IMR-90 (cell line): Measurements from ENCODE around the gene DCC. TPM values are rescaled to one million over a fixed set of nuclear protein-coding genes. Genes with fewer than 3 reads are reported as not detected.

Experiments
- ATAC-seq: fragments of 200-7000 bp; cut with Tn5 transposase; 2 replicates; pipeline ENCODE4 v1.9.1; 2020; ENCODE audit warnings: low read depth, mild to moderate bottlenecking, moderate library complexity
- BruUV-seq: library from RNA; stranded (reverse); fragments of 400-500 nt; replicated peaks from 2 replicates; lab custom pipeline; 2021; lab: Mats Ljungman, UMichigan
- CTCF ChIA-PET: fragments of 300-600 bp; formaldehyde crosslinking; extraction: SDS; loops from one replicate; lab custom pipeline; 2021; ENCODE audit warnings: antibody characterized with exemption; lab: Yijun Ruan, JAX
- POLR2A ChIA-PET: fragments of 300-600 bp; sonication (Branson Sonifier 250); formaldehyde crosslinking; loops from one replicate; lab custom pipeline; 2022; ENCODE audit warnings: antibody characterized with exemption; ENCODE audit not compliant: unreplicated experiment; lab: Charles Lee
- DNase-seq: peaks from one replicate; pipeline ENCODE4 v3.0.0; 2013
- H2AFZ ChIP-seq: replicated peaks from 2 replicates; pipeline ENCODE3; 2013; ENCODE audit warnings: low read length, mild to moderate bottlenecking; ENCODE audit not compliant: poor library complexity
- H2AK5ac ChIP-seq: 2 replicates; pipeline ENCODE4 v1.6.1; 2013; ENCODE audit warnings: low read depth, low read length, inconsistent platforms
- H2AK9ac ChIP-seq: replicated peaks from 2 replicates; pipeline ENCODE3; 2013; ENCODE audit warnings: mild to moderate bottlenecking, low read depth, low read length, moderate library complexity; ENCODE audit not compliant: poor library complexity
- H2BK120ac ChIP-seq: 2 replicates; pipeline ENCODE4 v1.6.1; 2013; ENCODE audit warnings: low read depth, low read length, inconsistent platforms
- H2BK15ac ChIP-seq: 3 replicates; pipeline ENCODE4 v1.6.1; 2013; ENCODE audit warnings: low read depth, low read length, inconsistent platforms
- H2BK20ac ChIP-seq: 2 replicates; pipeline ENCODE4 v1.6.1; 2013; ENCODE audit warnings: low read depth, mild to moderate bottlenecking, inconsistent platforms, low read length, moderate library complexity
- H2BK5ac ChIP-seq: 2 replicates; pipeline ENCODE4 v1.6.1; 2013; ENCODE audit warnings: mild to moderate bottlenecking, low read depth, low read length, inconsistent platforms; ENCODE audit not compliant: poor library complexity, severe bottlenecking
- H3K14ac ChIP-seq: replicated peaks from 2 replicates; pipeline ENCODE4 v1.6.1; 2013; ENCODE audit warnings: low read depth, low read length, inconsistent platforms
- H3K18ac ChIP-seq: 2 replicates; pipeline ENCODE4 v1.6.1; 2013; ENCODE audit warnings: low read depth, low read length, control low read depth
- H3K23ac ChIP-seq: 2 replicates; pipeline ENCODE4 v1.6.1; 2013; ENCODE audit warnings: low read depth, low read length, inconsistent platforms
- H3K27ac ChIP-seq: 2 replicates; pipeline ENCODE4 v1.5.1; 2013; ENCODE audit warnings: mild to moderate bottlenecking, control low read depth, low read length; ENCODE audit not compliant: insufficient read depth
- H3K27me3 ChIP-seq: 2 replicates; pipeline ENCODE4 v1.6.1; 2013; ENCODE audit warnings: low read length; ENCODE audit not compliant: control insufficient read depth, insufficient read depth
- H3K36me3 ChIP-seq: 2 replicates; pipeline ENCODE4 v1.6.1; 2013; ENCODE audit warnings: low read length, mixed read lengths; ENCODE audit not compliant: control insufficient read depth, insufficient read depth
- H3K4ac ChIP-seq: 2 replicates; pipeline ENCODE4 v1.6.1; 2013; ENCODE audit warnings: low read depth, low read length, inconsistent platforms
- H3K4me1 ChIP-seq: 2 replicates; pipeline ENCODE4 v1.6.1; 2013; ENCODE audit warnings: low read length, mixed read lengths; ENCODE audit not compliant: control insufficient read depth, insufficient read depth
- H3K4me2 ChIP-seq: 2 replicates; pipeline ENCODE4 v1.6.1; 2013; ENCODE audit warnings: low read depth, mild to moderate bottlenecking, control low read depth, low read length, moderate library complexity
- H3K4me3 ChIP-seq: 2 replicates; pipeline ENCODE4 v1.5.1; 2013; ENCODE audit warnings: low read depth, mild to moderate bottlenecking, control low read depth, low read length, moderate library complexity; ENCODE audit not compliant: insufficient read depth
- H3K56ac ChIP-seq: 2 replicates; pipeline ENCODE4 v1.6.1; 2013; ENCODE audit warnings: low read length, inconsistent platforms; ENCODE audit not compliant: insufficient read depth; ENCODE audit errors: extremely low read depth
- H3K79me1 ChIP-seq, 2 experiments: 2 replicates each; pipeline ENCODE4 v1.6.1; 2013; ENCODE audit warnings: low read length in 2 of 2, inconsistent platforms in 1 of 2, low read depth in 1 of 2
- H3K9ac ChIP-seq: 2 replicates; pipeline ENCODE4 v1.6.1; 2013; ENCODE audit warnings: low read depth, low read length, control low read depth
- H3K9me1 ChIP-seq: 2 replicates; pipeline ENCODE4 v1.6.1; 2013; ENCODE audit warnings: low read length, inconsistent platforms; ENCODE audit not compliant: insufficient read depth
- H3K9me3 ChIP-seq: 2 replicates; pipeline ENCODE4 v1.6.1; 2013; ENCODE audit warnings: low read length; ENCODE audit not compliant: control insufficient read depth, insufficient read depth
- H4K20me1 ChIP-seq: 2 replicates; pipeline ENCODE4 v1.6.1; 2013; ENCODE audit warnings: low read length, inconsistent platforms; ENCODE audit not compliant: insufficient read depth
- H4K5ac ChIP-seq: 2 replicates; pipeline ENCODE4 v1.6.1; 2013; ENCODE audit warnings: mild to moderate bottlenecking, low read depth, low read length, control low read depth
- H4K8ac ChIP-seq, 2 experiments: 2 replicates each; pipeline ENCODE4 v1.6.1; 2013; ENCODE audit warnings: low read depth in 2 of 2, low read length in 2 of 2, control low read depth in 1 of 2, inconsistent platforms in 1 of 2
- H4K91ac ChIP-seq: 2 replicates; pipeline ENCODE4 v1.6.1; 2013; ENCODE audit warnings: low read depth, low read length, inconsistent platforms; ENCODE audit not compliant: insufficient read depth
- BHLHE40 ChIP-seq: fragments of 150-350 bp; IDR thresholded peaks from 2 replicates; pipeline ENCODE4 v1.6.1; 2016; ENCODE audit warnings: mild to moderate bottlenecking, low read depth, low read length
- CEBPB ChIP-seq: IDR thresholded peaks from 2 replicates; pipeline ENCODE4 v1.6.1; 2012; ENCODE audit warnings: low read depth, low read length, improper control_type of control experiment
- CHD1 ChIP-seq: IDR thresholded peaks from 2 replicates; pipeline ENCODE4 v1.6.1; 2012; ENCODE audit warnings: low read depth, low read length, improper control_type of control experiment
- CTCF ChIP-seq: conservative IDR thresholded peaks from 2 replicates; pipeline ENCODE4 v1.5.1; 2012; ENCODE audit warnings: mild to moderate bottlenecking, low read depth, low read length, improper control_type of control experiment
- FOS ChIP-seq: fragments of 150-350 bp; IDR thresholded peaks from 2 replicates; pipeline ENCODE4 v1.6.1; 2016; ENCODE audit warnings: low read depth, low read length
- MAFK ChIP-seq: IDR thresholded peaks from 2 replicates; pipeline ENCODE4 v1.6.1; 2012; ENCODE audit warnings: low read depth, low read length, improper control_type of control experiment
- MAZ ChIP-seq: IDR thresholded peaks from 2 replicates; pipeline ENCODE4 v1.6.1; 2012; ENCODE audit warnings: low read depth, mild to moderate bottlenecking, low read length, improper control_type of control experiment, moderate library complexity, borderline replicate concordance
- MXI1 ChIP-seq: IDR thresholded peaks from 2 replicates; pipeline ENCODE4 v1.6.1; 2012; ENCODE audit warnings: low read depth, mild to moderate bottlenecking, low read length, moderate library complexity, borderline replicate concordance
- NFE2L2 ChIP-seq: fragments of 150-350 bp; IDR thresholded peaks from 2 replicates; pipeline ENCODE4 v1.6.1; 2016; ENCODE audit warnings: low read depth, mild to moderate bottlenecking, low read length
- POLR2A ChIP-seq: IDR thresholded peaks from 2 replicates; pipeline ENCODE4 v1.6.1; 2012; ENCODE audit warnings: mild to moderate bottlenecking, low read depth, low read length
- RAD21 ChIP-seq: IDR thresholded peaks from 2 replicates; pipeline ENCODE4 v1.6.1; 2012; ENCODE audit warnings: low read length, improper control_type of control experiment
- RCOR1 ChIP-seq: IDR thresholded peaks from 2 replicates; pipeline ENCODE4 v1.6.1; 2012; ENCODE audit warnings: mild to moderate bottlenecking, low read length, improper control_type of control experiment; ENCODE audit not compliant: insufficient replicate concordance
- RFX5 ChIP-seq: IDR thresholded peaks from 2 replicates; pipeline ENCODE4 v1.8.0; 2012; ENCODE audit warnings: low read depth, mild to moderate bottlenecking, low read length, moderate library complexity
- SMC3 ChIP-seq: fragments of 150-350 bp; IDR thresholded peaks from 2 replicates; pipeline ENCODE4 v1.6.1; 2016; ENCODE audit warnings: low read depth, mild to moderate bottlenecking, antibody characterized with exemption, low read length, moderate library complexity
- USF2 ChIP-seq: fragments of 150-350 bp; IDR thresholded peaks from 2 replicates; pipeline ENCODE4 v1.6.1; 2017; ENCODE audit warnings: mild to moderate bottlenecking, antibody characterized with exemption, low read length, low read depth
- dilution Hi-C: fragments of 300-500 bp; cut with HindIII; formaldehyde crosslinking; loops from one replicate; pipeline ENCODE4 v1.14.3; 2018; ENCODE audit warnings: low sequenced_read_pairs; ENCODE audit not compliant: unreplicated experiment
- in situ Hi-C: fragments of 300-500 bp; cut with MboI; formaldehyde crosslinking; loops from 3 replicates; pipeline ENCODE4 v1.14.3; 2019; ENCODE audit warnings: low sequenced_read_pairs, inconsistent platforms, mixed read lengths
- intact Hi-C: fragments of 100-400 bp; cut with micrococcal nuclease; formaldehyde crosslinking; loops from 2 replicates; pipeline ENCODE4 v1.10.0; 2022
- polyA plus RNA-seq, 3 experiments: library from polyadenylated mRNA; depleted of rRNA; stranded (reverse); fragments of >200 nt; gene quantifications; 2 replicates each; pipeline ENCODE4 v1.2.3, GENCODE V29; 2012; ENCODE audit warnings: low replicate concordance in 1 of 3
- total RNA-seq: library from RNA; depleted of rRNA; stranded (reverse); fragments of >200 nt; gene quantifications from 2 replicates; pipeline ENCODE4 v1.2.3, GENCODE V29; 2012
- TF ChIP-seq, protein P1 (sequence below): fragments of 150-350 bp; IDR thresholded peaks from 2 replicates; pipeline ENCODE4 v1.6.1; 2016; ENCODE audit warnings: low read depth, mild to moderate bottlenecking, low read length, moderate library complexity, borderline replicate concordance

DCC gene
- total and polyA plus RNA-seq, 2 of the 4 experiments (the other 2 are of a cell fraction), result 0.31 to 0.54 TPM

DNA sequence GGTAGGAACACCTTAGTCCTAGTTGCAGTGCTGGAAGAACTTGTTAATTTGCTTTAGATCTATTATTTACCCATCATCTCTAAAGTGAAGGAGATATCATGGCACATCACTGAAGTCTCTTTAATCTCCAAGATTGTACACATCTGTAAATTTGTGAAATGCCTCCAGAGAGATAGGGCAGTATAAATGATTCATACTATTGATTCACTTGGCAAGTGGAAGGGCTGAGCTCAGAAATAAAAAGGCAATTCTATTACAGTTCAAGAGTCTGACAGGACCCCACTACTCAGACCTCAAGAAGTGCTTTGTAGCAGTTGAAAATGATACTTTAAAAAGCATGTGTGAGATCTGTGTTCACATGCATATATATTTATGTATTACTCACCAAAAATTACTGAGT lies 489.3 kb downstream of the DCC start:
- ChIA-PET POLR2A (no interaction called here), CTCF (interaction anchor here (1.1 kb wide), 1 partner anchor 14 kb away, joined by 4 read pairs; no protein-coding TSS in a partner anchor)
- Histone ChIP-seq H3K36me3 (no peaks in the 10 kb centered on the region), H3K56ac (no peak overlapping the region), H2AK5ac (no peak overlapping the region), H3K4me1 (no peaks in the 10 kb centered on the region), H2BK5ac (no peak overlapping the region), H3K9me3 (peaks cover 7% of the 10 kb centered on the region; the same call in 1 of the 2 replicates), H3K4me3 (no peak overlapping the region), H2BK20ac (no peak overlapping the region), H3K9me1 (no peaks in the 10 kb centered on the region), H4K5ac (no peak overlapping the region), H4K91ac (no peak overlapping the region), H3K14ac (no peak overlapping the region), H3K27ac (no peak overlapping the region), H4K20me1 (no peaks in the 10 kb centered on the region), H3K79me1 (no peaks in the 10 kb centered on the region), H2AK9ac (no peak overlapping the region), H4K8ac (no peak overlapping the region), H3K27me3 (no peaks in the 10 kb centered on the region), H3K9ac (no peak overlapping the region), H2AFZ (no peak overlapping the region), H3K4ac (no peak overlapping the region), H3K23ac (no peak overlapping the region), H3K4me2 (no peak overlapping the region), H3K18ac (no peak overlapping the region), H2BK15ac (no peak overlapping the region), H2BK120ac (no peak overlapping the region)
- dilution Hi-C loops (no loop called here), intact Hi-C loops (no loop called here), in situ Hi-C loops (no loop called here)
- no TSS peak for BruUV-seq
- no peak for TF ChIP-seq BHLHE40
- TF ChIP-seq SMC3, result no peak
- TF ChIP-seq USF2, result no peak
- no peak for TF ChIP-seq MAZ
- TF ChIP-seq RAD21, result no peak
- TF ChIP-seq POLR2A, result no peak
- no peak for TF ChIP-seq NFE2L2
- TF ChIP-seq RFX5, result no peak
- TF ChIP-seq, protein P1, sequence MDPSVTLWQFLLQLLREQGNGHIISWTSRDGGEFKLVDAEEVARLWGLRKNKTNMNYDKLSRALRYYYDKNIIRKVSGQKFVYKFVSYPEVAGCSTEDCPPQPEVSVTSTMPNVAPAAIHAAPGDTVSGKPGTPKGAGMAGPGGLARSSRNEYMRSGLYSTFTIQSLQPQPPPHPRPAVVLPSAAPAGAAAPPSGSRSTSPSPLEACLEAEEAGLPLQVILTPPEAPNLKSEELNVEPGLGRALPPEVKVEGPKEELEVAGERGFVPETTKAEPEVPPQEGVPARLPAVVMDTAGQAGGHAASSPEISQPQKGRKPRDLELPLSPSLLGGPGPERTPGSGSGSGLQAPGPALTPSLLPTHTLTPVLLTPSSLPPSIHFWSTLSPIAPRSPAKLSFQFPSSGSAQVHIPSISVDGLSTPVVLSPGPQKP, result no peak
- TF ChIP-seq CHD1, result no peak
- no peak for TF ChIP-seq CTCF
- TF ChIP-seq CEBPB, result no peak
- TF ChIP-seq FOS, result no peak
- no peak for TF ChIP-seq MAFK
- no peak for TF ChIP-seq RCOR1
- TF ChIP-seq MXI1, result no peak
- ATAC-seq (no peak), DNase-seq (no peak)
